ENCODE data around the gene HIPK2. TPM values are rescaled to one million over a fixed set of nuclear protein-coding genes. Genes with fewer than 3 reads are reported as not detected.

HIPK2 gene
- total RNA-seq, 1 experiment from 2014 or later, result 30.7 TPM

DNA sequence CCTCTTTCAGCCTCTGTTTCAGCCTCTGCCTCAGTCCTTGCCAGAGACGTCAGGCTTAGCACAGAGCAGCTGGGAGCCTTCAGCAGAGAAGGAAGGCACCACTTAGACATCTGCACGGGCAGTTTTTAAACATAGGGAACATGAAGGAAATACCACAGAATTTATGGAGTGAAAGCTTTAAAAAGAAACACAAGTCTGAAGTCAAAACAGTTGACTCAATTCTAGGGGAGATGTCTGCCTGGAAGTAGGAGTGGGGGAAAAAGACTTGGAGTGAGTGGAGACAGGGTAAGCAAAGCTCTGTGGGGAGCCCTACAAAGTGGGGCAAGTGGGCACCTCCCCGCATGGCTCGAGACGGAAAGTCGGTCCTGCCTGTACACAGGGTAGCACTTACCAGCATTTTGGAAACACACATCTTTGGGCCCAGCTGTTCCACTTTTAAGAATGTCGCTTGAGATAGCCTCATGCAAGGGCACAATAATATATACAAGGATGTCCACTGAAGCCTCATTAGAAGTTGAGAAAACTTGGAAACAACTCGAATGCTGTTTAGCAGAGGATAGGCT, 46.2 kb upstream of the HIPK2 start:
- CTCF ChIA-PET, result no interaction called here
- H3K27me3 ChIP-seq (replicated peaks; ENCODE audit: insufficient read depth, low read depth, low read length, poor library complexity), result peaks cover 43% of the 10 kb centered on the region
- no peak overlapping the region for H3K27ac ChIP-seq (ENCODE audit: low read depth, low read length, poor library complexity, severe bottlenecking)
- no peak overlapping the region for H3K4me3 ChIP-seq (ENCODE audit: low read depth, low read length, poor library complexity, severe bottlenecking)
- no peak for DNase-seq (ENCODE audit: low spot score)
- TF ChIP-seq, protein P1, sequence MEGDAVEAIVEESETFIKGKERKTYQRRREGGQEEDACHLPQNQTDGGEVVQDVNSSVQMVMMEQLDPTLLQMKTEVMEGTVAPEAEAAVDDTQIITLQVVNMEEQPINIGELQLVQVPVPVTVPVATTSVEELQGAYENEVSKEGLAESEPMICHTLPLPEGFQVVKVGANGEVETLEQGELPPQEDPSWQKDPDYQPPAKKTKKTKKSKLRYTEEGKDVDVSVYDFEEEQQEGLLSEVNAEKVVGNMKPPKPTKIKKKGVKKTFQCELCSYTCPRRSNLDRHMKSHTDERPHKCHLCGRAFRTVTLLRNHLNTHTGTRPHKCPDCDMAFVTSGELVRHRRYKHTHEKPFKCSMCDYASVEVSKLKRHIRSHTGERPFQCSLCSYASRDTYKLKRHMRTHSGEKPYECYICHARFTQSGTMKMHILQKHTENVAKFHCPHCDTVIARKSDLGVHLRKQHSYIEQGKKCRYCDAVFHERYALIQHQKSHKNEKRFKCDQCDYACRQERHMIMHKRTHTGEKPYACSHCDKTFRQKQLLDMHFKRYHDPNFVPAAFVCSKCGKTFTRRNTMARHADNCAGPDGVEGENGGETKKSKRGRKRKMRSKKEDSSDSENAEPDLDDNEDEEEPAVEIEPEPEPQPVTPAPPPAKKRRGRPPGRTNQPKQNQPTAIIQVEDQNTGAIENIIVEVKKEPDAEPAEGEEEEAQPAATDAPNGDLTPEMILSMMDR (conservative IDR thresholded peaks at IDR 0.05; ENCODE audit: low read depth, low read length), result no peak
- TF ChIP-seq EZH2 (IDR thresholded peaks at IDR 0.05; ENCODE audit: borderline replicate concordance, low read depth, low read length, poor library complexity, severe bottlenecking), result no peak
- POLR2A ChIA-PET (ENCODE audit: low non-redundant PET), result no interaction called here
- no peaks in the 10 kb centered on the region for H3K4me1 ChIP-seq (ENCODE audit: insufficient read depth, low read length, poor library complexity, severe bottlenecking)
- H3K9me3 ChIP-seq (ENCODE audit: low read depth, low read length, poor library complexity, severe bottlenecking), result no peaks in the 10 kb centered on the region
- no peaks in the 10 kb centered on the region for H3K36me3 ChIP-seq (ENCODE audit: insufficient read depth, low read length, poor library complexity, severe bottlenecking)
- intact Hi-C loops (cut with micrococcal nuclease; ENCODE audit: unreplicated experiment), result no loop called here
- BruUV-seq (replicated peaks), result no TSS peak

DNA sequence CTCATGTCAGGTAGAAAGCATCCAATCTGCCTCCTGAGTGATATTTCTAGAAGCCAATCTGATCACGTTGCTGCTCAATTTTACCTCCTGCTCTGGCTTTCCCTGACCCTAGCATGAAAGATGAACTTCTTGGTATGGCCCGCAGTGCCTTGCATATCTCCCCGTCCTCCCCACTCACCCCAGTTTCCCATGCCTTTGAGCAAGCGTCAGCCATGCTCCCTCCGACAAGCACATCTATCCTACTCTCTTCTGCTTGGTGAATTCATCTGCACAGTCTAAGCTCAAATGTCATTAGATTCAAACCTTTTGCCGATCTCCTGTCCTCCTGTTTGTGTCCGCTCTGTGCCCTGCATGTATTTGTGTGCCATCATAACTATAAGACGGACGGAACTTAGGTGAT, 45.1 kb upstream of the HIPK2 start:
- ChIA-PET CTCF (no interaction called here), POLR2A (ENCODE audit: low non-redundant PET) (no interaction called here)
- DNase-seq (ENCODE audit: low spot score), result no peak
- no TSS peak for BruUV-seq (replicated peaks)
- Histone ChIP-seq H3K27ac (ENCODE audit: low read depth, low read length, poor library complexity, severe bottlenecking) (no peak overlapping the region), H3K4me1 (ENCODE audit: insufficient read depth, low read length, poor library complexity, severe bottlenecking) (no peaks in the 10 kb centered on the region), H3K27me3 (replicated peaks; ENCODE audit: insufficient read depth, low read depth, low read length, poor library complexity) (peaks cover 43% of the 10 kb centered on the region), H3K9me3 (ENCODE audit: low read depth, low read length, poor library complexity, severe bottlenecking) (no peaks in the 10 kb centered on the region), H3K4me3 (ENCODE audit: low read depth, low read length, poor library complexity, severe bottlenecking) (no peak overlapping the region), H3K36me3 (ENCODE audit: insufficient read depth, low read length, poor library complexity, severe bottlenecking) (no peaks in the 10 kb centered on the region)
- TF ChIP-seq, protein P1 (conservative IDR thresholded peaks at IDR 0.05; ENCODE audit: low read depth, low read length), result no peak
- TF ChIP-seq EZH2 (IDR thresholded peaks at IDR 0.05; ENCODE audit: borderline replicate concordance, low read depth, low read length, poor library complexity, severe bottlenecking), result no peak
- intact Hi-C loops (cut with micrococcal nuclease; ENCODE audit: unreplicated experiment), result no loop called here

DNA sequence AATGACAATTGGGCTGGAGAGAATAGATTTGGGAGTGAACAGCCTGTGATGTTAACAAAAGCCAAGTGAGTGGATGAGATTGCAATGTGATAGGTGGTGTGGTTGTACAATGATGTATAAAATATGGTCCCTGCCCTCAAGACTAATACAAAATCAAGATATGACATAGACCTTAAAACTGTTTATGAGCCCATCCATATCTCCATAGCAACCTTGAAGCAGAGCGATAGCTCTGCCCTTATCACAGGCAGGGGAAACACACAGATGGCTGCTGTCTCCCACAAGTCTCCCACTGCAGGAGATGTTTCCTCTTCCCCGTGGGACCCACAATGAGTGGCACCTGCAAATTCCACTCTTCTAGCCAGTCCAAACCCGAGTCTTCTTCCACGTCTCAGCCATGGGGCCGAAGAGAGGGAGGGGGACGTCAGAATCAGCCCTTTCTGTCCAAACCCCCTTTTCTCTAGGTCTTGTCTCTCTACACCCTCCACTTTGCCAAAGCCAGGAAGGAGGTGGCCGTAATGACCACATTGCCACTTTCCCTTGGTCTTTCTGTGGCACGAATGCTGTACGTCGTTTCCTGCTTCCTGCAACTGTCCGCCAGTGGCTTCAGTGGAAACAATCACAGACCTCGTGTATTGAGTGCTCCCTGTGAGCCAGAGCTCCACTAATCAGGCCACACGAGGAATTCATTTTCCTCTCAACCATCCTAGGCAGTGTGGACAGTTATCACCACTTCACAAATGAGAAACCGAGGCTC, 43.7 kb upstream of the HIPK2 start:
- peaks cover 43% of the 10 kb centered on the region for H3K27me3 ChIP-seq (replicated peaks; ENCODE audit: insufficient read depth, low read depth, low read length, poor library complexity)
- H3K9me3 ChIP-seq (ENCODE audit: low read depth, low read length, poor library complexity, severe bottlenecking), result no peaks in the 10 kb centered on the region
- ChIA-PET POLR2A (ENCODE audit: low non-redundant PET) (no interaction called here), CTCF (interaction anchor here (0.6 kb wide), 1 partner anchor 219 kb away, joined by 3 read pairs; no protein-coding TSS in a partner anchor)
- no peak overlapping the region for H3K4me3 ChIP-seq (ENCODE audit: low read depth, low read length, poor library complexity, severe bottlenecking)
- BruUV-seq (replicated peaks), result no TSS peak
- TF ChIP-seq, protein P1 (conservative IDR thresholded peaks at IDR 0.05; ENCODE audit: low read depth, low read length), result no peak
- no peak for TF ChIP-seq EZH2 (IDR thresholded peaks at IDR 0.05; ENCODE audit: borderline replicate concordance, low read depth, low read length, poor library complexity, severe bottlenecking)
- H3K36me3 ChIP-seq (ENCODE audit: insufficient read depth, low read length, poor library complexity, severe bottlenecking), result no peaks in the 10 kb centered on the region
- no peak for DNase-seq (ENCODE audit: low spot score)
- no peaks in the 10 kb centered on the region for H3K4me1 ChIP-seq (ENCODE audit: insufficient read depth, low read length, poor library complexity, severe bottlenecking)
- intact Hi-C loops (cut with micrococcal nuclease; ENCODE audit: unreplicated experiment), result no loop called here
- no peak overlapping the region for H3K27ac ChIP-seq (ENCODE audit: low read depth, low read length, poor library complexity, severe bottlenecking)
